ENCODE measurements around the gene ALDOC. TPM values are rescaled to one million over a fixed set of nuclear protein-coding genes. Genes with fewer than 3 reads are reported as not detected.
"Not testable (repeated sequence)": the region's sequence is repeated elsewhere in the genome, so short reads cannot be mapped to it uniquely, and the experiment has no call there.

The ALDOC gene
- total RNA-seq, 1 donor from 2014 or later: 23.8 TPM

DNA sequence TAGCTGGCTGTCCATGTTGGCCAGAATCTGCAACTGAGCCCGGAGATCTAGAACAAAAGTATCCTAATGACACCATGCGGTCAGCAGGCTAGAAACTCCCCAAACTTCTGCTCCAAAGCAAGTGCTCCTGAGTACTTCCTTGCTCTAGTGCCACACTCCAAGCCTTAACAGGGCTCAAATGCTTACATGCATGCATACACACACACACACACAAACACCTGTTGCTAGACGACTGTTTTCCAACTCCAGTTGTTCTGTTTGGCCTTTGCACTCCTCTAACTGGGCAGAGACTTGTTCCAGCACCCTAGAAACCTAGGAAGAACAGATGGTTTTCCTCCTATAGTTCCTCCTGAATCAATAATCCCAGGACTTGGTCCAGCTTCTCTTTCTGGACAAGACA, 7.7 kb upstream of the ALDOC start:
- no peak for DNase-seq (ENCODE audit: extremely low read depth, low read depth, low spot score)

GRCh38 chr17:28582513-28582912, 5.8 kb upstream of the ALDOC start:
- DNase-seq (ENCODE audit: extremely low read depth, low read depth, low spot score): no peak

DNA sequence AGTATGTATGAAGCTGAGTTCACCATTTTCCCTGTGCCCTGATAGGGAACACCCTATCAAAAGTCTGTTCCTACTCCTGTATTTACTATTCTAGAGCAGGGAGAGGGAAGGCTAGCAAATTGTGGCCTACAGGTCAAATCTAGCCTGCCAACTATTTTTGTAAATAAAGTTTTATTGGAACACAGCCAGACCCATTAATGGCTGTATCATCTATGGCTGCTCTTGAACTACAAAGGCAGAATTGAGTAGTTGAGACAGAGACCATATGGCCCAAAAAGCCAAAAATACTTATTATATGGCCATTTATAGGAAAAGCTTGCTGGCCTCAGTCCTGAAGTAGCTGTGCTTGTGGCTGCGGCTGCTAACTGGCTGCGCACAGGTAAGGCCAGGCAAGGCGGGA, 4.3 kb upstream of the ALDOC start:
- DNase-seq (ENCODE audit: extremely low read depth, low read depth, low spot score): no peak

DNA sequence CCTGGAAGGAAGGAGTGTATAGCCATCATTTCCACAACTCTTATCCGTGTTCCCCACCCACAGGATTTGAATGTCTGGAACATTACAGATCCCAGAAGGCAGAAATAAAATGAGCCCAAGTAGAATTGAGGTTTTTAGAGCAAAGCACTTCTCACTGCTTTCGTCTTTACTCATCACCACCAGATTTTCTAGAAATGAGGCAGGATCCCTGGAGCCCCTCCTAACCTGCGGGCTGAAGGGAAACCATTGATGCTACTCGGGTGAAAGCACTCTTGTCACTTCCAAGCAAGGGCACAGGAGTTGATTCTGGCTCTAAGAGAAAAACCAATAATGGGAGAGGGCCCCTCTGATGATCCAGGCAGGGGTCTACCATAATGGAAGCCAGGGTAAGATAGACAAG, 2.8 kb upstream of the ALDOC start:
- DNase-seq (ENCODE audit: extremely low read depth, low read depth, low spot score): no peak

GRCh38 chr17:28578246-28579195, 1.8 kb upstream of the ALDOC start:
- no peak for DNase-seq (ENCODE audit: extremely low read depth, low read depth, low spot score)

GRCh38 chr17:28577466-28577824, 750 bp upstream of the ALDOC start:
- no peak for DNase-seq (ENCODE audit: extremely low read depth, low read depth, low spot score)

GRCh38 chr17:28576016-28576415, 679 bp downstream of the ALDOC start:
- DNase-seq (ENCODE audit: extremely low read depth, low read depth, low spot score): not testable (repeated sequence)

- no peak for DNase-seq (ENCODE audit: extremely low read depth, low read depth, low spot score)
These were observed 1.4 kb downstream of the ALDOC start for GRCh38 chr17:28575126-28575795.

GRCh38 chr17:28574526-28574925, 2.2 kb downstream of the ALDOC start:
- DNase-seq (ENCODE audit: extremely low read depth, low read depth, low spot score): no peak

DNA sequence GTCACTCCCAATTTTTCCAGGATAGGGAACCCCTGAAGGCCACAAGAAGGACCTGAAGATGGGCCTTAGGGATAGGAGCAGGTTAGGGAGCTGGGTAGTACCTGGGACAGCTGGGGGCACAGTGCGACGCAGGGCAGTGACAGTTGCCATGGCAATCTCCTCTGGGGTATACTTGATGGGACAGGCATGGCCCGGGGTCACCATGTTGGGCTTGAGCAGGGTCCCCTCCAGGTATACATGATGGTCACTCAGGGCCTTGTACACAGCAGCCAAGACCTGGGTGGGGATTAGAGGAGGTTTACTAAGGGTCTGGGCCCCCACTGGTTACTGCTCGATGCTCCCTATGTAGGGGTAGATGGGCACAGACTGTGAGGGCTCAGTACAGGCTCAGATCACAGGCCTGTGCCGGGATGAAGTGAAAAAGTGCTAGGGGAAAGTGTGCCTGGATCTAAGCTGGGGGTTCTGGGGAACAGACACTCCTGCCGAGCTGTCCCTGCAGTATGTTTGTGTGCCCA, 2.7 kb downstream of the ALDOC start:
- no peak for DNase-seq (ENCODE audit: extremely low read depth, low read depth, low spot score)

DNA sequence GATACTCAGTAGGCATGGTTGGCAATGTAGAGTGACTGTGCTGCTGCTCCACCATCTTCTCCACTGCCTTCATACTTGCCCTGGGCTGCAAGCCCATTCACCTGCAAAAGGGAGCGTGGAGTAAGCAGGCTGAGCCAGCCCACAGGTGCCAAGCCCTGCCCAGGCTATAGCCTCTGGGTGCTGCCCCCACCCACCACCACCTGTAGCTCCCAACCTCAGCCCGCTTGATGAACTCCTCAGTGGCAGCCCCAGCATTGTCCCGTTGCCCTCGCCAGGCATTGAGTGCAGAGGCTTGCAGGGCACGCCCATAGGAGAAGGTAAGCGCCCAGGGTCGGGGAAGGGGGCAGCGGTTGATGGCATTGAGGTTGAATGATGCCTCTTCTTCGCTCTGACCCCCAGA, 3.2 kb downstream of the ALDOC start:
- DNase-seq (ENCODE audit: extremely low read depth, low read depth, low spot score): no peak

DNA sequence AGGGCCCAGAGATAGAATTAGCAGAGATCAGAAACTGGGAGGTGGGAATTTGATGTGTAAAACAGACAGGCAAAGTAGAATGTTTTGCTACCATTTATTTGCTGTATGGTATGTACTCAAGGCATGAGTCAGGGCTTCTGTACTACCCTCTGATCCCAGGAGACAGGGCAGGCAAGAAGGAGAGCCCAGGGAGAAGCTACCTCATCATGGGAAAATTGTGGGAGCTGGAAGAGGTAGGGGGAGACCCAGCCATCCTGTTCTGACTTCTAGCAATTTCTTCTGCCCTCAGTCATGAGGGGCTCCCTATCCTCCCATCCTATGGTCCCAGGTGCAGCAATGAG, 3.7 kb downstream of the ALDOC start:
- no peak for DNase-seq (ENCODE audit: extremely low read depth, low read depth, low spot score)

DNA sequence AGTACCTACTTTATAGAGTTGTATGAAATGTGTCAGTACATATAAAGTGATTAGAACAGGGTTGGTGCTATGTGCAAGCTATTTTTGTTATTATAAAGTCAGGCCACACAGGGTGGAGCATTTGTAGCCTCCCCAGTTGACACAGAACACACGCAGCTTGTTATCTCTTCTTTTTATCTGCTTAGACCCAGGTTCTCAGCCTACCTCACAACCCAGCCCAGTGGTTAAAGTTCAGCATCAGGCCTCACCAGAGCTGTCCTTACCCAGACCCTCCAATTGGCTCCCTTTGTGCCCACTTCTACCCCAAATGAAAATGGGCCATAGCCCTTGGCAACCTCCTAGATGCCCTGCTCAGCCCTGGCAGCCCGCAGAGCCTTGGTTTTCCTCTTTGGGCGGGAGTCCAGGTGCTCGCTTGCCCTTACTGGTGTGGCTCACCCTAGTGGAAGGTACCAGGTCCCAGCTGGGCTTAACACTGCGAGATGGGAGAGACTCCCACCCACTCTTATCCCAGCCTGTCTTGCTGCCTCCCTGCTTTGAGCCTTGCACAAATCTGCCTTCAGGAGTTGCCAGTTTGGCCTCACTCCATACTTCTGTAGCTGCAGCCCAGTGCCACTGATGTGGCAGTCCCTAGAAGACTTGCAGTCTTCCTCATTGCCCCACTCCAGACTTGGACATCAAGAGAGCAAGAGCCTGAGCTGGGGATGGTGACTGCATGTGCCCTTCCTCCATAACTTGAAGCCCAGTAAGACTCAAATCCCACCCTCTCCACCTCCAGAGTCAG, 4.2 kb downstream of the ALDOC start:
- no peak for DNase-seq (ENCODE audit: extremely low read depth, low read depth, low spot score)

GRCh38 chr17:28571361-28572122, 5.2 kb downstream of the ALDOC start, which contains the start of gene PIGS:
TSS of gene PIGS (minus strand) at chr17:28571524. CDS start at chr17:28571496, 28 bp downstream.
- DNase-seq (ENCODE audit: extremely low read depth, low read depth, low spot score): peak; percentile 33

DNA sequence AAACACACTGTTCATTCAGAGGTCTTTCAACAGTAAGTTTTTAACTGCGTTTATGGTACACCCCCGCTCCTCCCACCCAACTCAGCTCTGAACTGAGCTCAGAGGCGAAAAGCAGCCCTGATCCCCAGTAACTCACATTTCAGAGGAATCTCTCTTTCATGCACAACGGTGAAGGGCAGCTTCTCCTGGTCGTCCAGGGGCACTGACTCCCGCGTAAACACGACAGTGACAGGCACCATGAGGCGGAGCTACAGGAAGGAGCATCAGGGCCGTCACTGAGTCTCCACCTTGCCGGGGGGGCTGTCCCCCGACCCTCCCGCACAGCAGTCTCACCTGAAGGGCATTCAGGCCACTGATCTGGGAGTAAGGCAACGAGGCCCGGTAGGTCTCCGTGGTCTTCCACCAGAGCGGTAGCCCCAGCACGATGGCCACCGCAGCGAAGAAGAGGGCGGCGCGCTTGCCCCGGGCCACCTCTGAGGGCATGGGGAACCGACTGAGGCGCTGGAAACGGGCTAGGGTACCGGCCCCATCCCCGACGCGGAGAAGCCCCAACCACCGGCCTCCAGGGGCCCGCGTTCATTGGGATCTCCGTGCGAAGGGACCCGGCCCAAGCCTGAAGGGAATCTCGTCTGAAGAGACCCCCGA, 5.9 kb downstream of the ALDOC start:
- no peak for DNase-seq (ENCODE audit: extremely low read depth, low read depth, low spot score)

DNA sequence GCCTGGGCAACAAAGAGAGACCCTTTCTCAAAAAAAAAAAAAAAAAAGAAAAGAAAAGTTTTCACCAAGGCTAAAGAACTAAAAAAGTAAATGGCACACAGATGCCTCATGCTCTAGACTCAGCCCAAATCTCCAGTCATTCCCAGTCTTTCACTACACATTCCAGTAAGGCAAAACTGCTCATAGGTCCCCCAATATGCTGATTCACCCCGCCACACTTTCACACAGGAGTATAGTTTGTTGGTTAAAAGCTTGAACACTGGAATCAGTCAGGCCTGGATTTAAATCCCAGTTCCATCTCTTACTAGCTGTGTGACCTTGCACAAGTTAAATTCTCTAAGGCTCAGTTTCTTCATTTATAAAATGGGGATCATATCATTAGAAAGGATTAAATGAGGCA, 7.2 kb downstream of the ALDOC start:
- no peak for DNase-seq (ENCODE audit: extremely low read depth, low read depth, low spot score)

- no peak for DNase-seq (ENCODE audit: extremely low read depth, low read depth, low spot score)
These were observed 9.1 kb downstream of the ALDOC start for GRCh38 chr17:28567604-28568003.

DNA sequence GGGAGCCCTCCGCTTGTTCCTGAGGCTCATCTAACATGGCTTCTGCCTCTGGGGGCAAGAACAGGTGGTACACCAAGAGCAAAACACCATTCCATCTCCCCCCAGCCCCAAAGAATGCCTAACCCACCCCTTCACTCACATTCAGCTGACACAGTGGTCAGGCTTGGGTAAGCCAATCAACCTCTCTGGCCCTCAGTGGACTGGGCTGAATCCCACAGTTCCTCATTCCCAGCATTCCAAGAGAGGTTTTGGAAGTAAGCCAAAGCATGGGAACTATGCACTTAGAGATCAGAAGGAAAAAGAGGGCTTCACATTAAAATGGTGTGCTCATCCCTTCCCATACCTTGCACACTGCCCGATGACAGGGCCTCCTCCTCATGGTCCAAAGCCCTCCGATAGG, 13.2 kb downstream of the ALDOC start:
- no peak for DNase-seq (ENCODE audit: extremely low read depth, low read depth, low spot score)

GRCh38 chr17:28555022-28555421, 21.7 kb downstream of the ALDOC start:
- no peak for DNase-seq (ENCODE audit: extremely low read depth, low read depth, low spot score)

GRCh38 chr17:28554565-28554964, 22.1 kb downstream of the ALDOC start:
- no peak for DNase-seq (ENCODE audit: extremely low read depth, low read depth, low spot score)

Data from glomerular endothelial cell (primary cell).